Subcutaneous adipose tissue (tissue), 4 donors: Measurements from ENCODE around the gene SHLD1. TPM values are rescaled to one million over a fixed set of nuclear protein-coding genes. Genes with fewer than 3 reads are reported as not detected.

Experiments used
- total RNA-seq, 4 donors: library from RNA; depleted of rRNA; stranded (reverse); fragments of >200 nt; gene quantifications; one replicate each; pipeline ENCODE4 v1.1.0, GENCODE V29; 2016
- TF ChIP-seq, protein P1 (sequence below): fragments of 450-650 bp; IDR thresholded peaks from one replicate; pipeline ENCODE4 v1.5.1; 2016; ENCODE audit warnings: low read depth, mild to moderate bottlenecking, control low read depth, antibody characterized with exemption, moderate library complexity

The SHLD1 gene
- total RNA-seq, 4 donors from 2014 or later: 1.3 to 7.7 (median 2.9) TPM

DNA sequence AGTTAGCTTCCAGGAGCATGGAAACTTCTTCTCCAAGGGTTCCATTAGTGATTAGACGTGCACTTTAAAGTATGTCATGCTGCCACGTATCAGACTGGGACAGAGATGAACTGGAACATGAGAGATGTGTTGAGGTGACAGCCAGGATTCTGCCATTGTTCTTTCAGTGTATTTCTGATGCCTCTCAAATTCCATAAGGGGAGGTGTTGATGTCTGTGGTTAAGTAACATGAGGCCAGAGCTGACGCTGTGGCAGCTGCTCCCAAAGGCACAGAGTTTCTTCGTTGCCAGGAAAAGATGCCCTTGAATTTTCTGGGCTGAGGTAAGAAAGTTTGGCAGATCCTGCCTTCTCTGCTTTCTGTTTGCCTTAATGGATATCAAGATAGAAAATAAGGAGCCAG, 136.6 kb downstream of the SHLD1 start:
- TF ChIP-seq, protein P1, sequence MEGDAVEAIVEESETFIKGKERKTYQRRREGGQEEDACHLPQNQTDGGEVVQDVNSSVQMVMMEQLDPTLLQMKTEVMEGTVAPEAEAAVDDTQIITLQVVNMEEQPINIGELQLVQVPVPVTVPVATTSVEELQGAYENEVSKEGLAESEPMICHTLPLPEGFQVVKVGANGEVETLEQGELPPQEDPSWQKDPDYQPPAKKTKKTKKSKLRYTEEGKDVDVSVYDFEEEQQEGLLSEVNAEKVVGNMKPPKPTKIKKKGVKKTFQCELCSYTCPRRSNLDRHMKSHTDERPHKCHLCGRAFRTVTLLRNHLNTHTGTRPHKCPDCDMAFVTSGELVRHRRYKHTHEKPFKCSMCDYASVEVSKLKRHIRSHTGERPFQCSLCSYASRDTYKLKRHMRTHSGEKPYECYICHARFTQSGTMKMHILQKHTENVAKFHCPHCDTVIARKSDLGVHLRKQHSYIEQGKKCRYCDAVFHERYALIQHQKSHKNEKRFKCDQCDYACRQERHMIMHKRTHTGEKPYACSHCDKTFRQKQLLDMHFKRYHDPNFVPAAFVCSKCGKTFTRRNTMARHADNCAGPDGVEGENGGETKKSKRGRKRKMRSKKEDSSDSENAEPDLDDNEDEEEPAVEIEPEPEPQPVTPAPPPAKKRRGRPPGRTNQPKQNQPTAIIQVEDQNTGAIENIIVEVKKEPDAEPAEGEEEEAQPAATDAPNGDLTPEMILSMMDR: no peak

DNA sequence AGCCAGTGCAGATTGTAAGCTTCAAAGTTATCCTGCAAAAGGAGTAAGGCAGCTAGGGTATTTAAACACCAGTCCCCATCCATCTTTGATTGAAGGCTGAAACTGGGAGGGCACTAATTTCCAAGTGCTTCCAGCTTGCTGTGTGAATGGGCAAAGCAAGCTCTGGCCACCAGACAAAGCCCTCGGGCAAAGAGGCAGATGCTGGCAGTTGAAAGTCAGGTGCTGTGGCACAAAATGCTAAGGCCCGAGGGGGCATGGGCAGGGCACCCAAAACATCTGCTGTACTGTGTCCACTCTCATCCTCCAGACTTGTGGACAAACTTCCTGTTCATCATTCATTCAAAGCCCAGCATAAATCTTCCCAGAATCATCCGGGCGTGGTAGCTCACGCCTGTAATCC, 137.2 kb downstream of the SHLD1 start:
- TF ChIP-seq, protein P1: no peak

DNA sequence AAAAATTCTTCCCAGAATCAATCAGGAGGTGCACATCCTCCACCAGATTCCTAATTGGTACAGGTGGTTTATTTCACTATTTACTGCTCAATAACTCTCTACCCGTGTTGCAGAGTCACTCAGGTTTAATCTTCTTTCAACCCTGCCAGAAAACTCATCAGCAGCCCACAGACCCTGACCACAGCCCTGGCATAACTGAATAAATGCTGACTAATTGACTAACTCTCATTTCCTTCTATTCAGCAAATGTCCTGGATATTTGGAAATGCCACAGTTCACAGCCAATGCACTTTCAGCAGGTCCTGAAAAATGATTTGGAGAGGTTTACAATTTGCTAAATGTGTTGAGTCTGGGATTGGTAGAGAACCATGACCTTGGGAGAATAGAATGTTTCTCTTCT, 137.8 kb downstream of the SHLD1 start:
- TF ChIP-seq, protein P1: no peak

DNA sequence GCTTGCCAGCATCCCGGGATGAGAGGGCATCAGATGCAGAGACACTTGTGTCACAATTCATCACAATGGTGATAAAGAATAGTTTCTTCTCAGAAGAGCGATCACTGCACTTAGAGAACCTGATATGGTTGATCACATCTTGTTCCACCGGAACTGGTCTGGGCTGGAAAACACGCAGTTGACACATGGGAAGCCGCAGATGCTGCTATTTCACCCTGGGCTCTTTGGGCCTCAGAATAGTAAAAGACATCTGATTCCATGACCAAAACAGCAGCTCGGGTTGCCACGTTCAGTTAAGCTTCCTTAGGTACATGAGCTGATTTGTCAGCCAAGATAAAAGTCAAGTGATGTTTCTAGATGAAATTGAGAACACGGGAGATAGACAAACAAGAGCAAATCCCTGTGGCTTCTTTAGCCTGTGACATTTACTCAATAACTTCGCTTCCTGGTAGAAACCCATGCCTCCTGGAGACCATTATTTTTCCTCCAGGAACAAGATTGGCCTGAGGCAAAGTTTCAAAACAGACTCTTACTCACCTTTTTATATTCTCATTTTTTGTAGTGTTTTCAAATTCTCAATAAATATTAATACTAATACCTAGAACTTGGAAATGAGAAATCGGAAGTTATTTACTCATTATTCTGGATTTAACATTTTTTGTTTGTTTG, 140.7 kb downstream of the SHLD1 start:
- TF ChIP-seq, protein P1: no peak

DNA sequence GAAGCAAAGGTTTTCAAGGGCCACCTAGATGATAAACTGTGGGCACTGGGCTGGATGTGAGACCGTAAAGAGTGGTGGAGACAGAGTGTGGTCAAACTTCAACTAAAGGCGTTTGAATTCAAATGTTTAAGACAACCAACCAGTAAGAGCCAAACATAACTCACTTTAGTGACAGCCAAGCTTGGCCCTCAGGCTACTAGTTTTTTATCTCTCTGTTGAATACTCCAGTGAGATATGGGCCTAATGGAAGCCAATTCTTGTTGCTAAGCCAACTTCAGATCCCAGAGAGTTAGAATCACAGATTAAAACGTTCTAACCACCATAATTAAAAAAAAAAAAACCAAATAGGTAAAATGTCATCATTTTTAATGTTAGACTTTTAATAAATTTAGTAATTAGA, 142.9 kb downstream of the SHLD1 start:
- TF ChIP-seq, protein P1: no peak

DNA sequence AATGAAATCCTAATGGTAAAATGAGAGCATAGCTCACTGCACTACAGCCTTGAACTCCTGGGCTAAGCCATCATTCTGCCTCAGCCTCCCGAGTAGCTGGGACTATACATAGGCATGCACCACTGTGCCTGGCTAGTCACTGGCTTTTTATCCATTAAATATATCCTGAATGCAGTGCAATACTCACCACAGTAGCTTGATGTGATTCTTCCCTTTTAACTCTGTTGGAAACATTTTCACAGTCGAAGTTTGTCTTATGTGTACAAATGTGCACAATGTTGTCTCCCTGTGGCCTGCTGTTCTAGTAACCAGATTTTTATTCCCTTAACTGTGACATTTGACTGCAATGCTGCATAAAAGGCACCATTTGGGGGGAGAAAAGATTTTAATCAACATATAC, 143.4 kb downstream of the SHLD1 start:
- TF ChIP-seq, protein P1: no peak

DNA sequence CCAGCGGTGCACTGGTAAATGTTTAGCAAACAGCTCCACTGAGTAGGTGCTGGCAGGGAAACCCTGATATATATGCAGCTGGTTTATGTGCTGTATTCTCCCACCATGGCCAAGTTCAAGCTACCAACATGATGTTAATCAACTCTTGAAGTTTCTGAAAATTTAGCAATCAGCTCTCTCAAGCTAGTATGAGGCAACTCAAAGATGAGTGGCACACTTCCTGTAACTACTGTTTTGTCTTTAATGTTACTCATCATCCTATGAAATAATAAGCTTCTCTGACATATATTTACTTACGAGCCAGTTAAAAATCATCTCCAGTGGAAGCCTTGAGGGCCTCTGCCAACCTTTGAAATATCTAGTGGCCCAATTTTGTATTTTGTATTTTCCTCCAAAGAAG, 145.4 kb downstream of the SHLD1 start:
- TF ChIP-seq, protein P1: no peak
